B cell (primary cell): ENCODE data around the gene FGF6. TPM values are rescaled to one million over a fixed set of nuclear protein-coding genes. Genes with fewer than 3 reads are reported as not detected.
"Not testable (repeated sequence)": the region's sequence is repeated elsewhere in the genome, so short reads cannot be mapped to it uniquely, and the experiment has no call there.

Experiments used
- ATAC-seq: fragments of 200-7000 bp; cut with Tn5 transposase; one replicate; pipeline ENCODE4 v1.10.0; 2021; ENCODE audit warnings: low read depth, mild to moderate bottlenecking, moderate number of reproducible peaks, moderate library complexity
- CTCF ChIA-PET: fragments of 350-600 bp; sonication (Branson Sonifier 250); formaldehyde crosslinking; loops from one replicate; lab custom pipeline; 2021; ENCODE audit warnings: antibody characterized with exemption, inconsistent platforms; lab: Charles Lee
- POLR2A ChIA-PET: fragments of 350-600 bp; sonication (Branson Sonifier 250); formaldehyde crosslinking; loops from one replicate; lab custom pipeline; 2021; ENCODE audit warnings: antibody characterized with exemption; lab: Charles Lee
- DNase-seq: peaks from one replicate; pipeline ENCODE4 v3.0.0; 2013
- H2AFZ ChIP-seq: 2 replicates; pipeline ENCODE4 v1.6.1; 2012; ENCODE audit warnings: mild to moderate bottlenecking, low read depth, low read length; ENCODE audit not compliant: insufficient read depth, poor library complexity, severe bottlenecking
- H3K27ac ChIP-seq, 2 donors: 1 replicate in 1 of 2; 2 replicates in 1 of 2; pipeline ENCODE4 v1.5.1; 2012 to 2013; ENCODE audit warnings: low read length in 2 of 2, mild to moderate bottlenecking in 2 of 2, moderate library complexity in 1 of 2
- H3K27me3 ChIP-seq, 4 experiments: fragments of 200-600 bp in 1 of 4; sonication (generic) in 1 of 4; replicated peaks in 1 of 4; 1 replicate in 2 of 4; 2 replicates in 2 of 4; pipeline versions ENCODE4 v1.6.1 to v1.7.0; 2013 to 2016; ENCODE audit warnings: low read length in 3 of 4, mild to moderate bottlenecking in 2 of 4, mixed read lengths in 1 of 4, moderate library complexity in 1 of 4; ENCODE audit not compliant: insufficient read depth in 4 of 4, control insufficient read depth in 3 of 4; ENCODE audit errors: control extremely low read depth in 1 of 4
- H3K36me3 ChIP-seq, 2 experiments: replicated peaks in 1 of 2; 1 replicate in 1 of 2; 2 replicates in 1 of 2; pipeline versions ENCODE4 v1.6.1 to v1.7.1; 2013; ENCODE audit warnings: low read length in 1 of 2; ENCODE audit not compliant: insufficient read depth in 2 of 2, control insufficient read depth in 1 of 2; ENCODE audit errors: control extremely low read depth in 1 of 2, extremely low read depth in 1 of 2
- H3K4me1 ChIP-seq, 2 donors: fragments of 200-600 bp in 1 of 2; sonication (generic) in 1 of 2; 1 replicate in 1 of 2; 2 replicates in 1 of 2; pipeline versions ENCODE4 v1.5.1 to v1.6.1; 2013 to 2017; ENCODE audit warnings: low read length in 2 of 2; ENCODE audit not compliant: control insufficient read depth in 2 of 2, insufficient read depth in 2 of 2
- H3K4me2 ChIP-seq: replicated peaks from 2 replicates; pipeline ENCODE3; 2012; ENCODE audit warnings: mild to moderate bottlenecking, low read depth, low read length; ENCODE audit not compliant: poor library complexity, severe bottlenecking
- H3K4me3 ChIP-seq, 5 experiments: fragments of 200-600 bp in 1 of 5; sonication (generic) in 1 of 5; 1 replicate in 3 of 5; 2 replicates in 2 of 5; pipeline versions ENCODE4 v1.5.1 to v1.7.0; 2011 to 2016; ENCODE audit warnings: low read length in 4 of 5, mild to moderate bottlenecking in 4 of 5, low read depth in 2 of 5, control low read depth in 1 of 5, moderate library complexity in 1 of 5; ENCODE audit not compliant: insufficient read depth in 1 of 5; ENCODE audit errors: control extremely low read depth in 1 of 5, extremely low read depth in 1 of 5
- H3K79me2 ChIP-seq: fragments of 200-600 bp; sonication (generic); one replicate; pipeline ENCODE4 v1.6.0; 2016; ENCODE audit warnings: low read length; ENCODE audit not compliant: control insufficient read depth, insufficient read depth
- H3K9ac ChIP-seq: fragments of 200-600 bp; sonication (generic); 2 replicates; pipeline ENCODE4 v1.6.1; 2017; ENCODE audit warnings: mild to moderate bottlenecking, low read length, moderate library complexity
- H3K9me3 ChIP-seq, 3 donors: one replicate each; pipeline versions ENCODE4 v1.6.1 to v1.7.1; 2013; ENCODE audit warnings: low read length in 2 of 3; ENCODE audit not compliant: control insufficient read depth in 2 of 3, insufficient read depth in 1 of 3; ENCODE audit errors: control extremely low read depth in 1 of 3
- H4K20me1 ChIP-seq: 2 replicates; pipeline ENCODE4 v1.6.0; 2012; ENCODE audit warnings: mild to moderate bottlenecking, low read length; ENCODE audit not compliant: insufficient read depth, control insufficient read depth, poor library complexity, severe bottlenecking
- H3K27ac Mint-ChIP-seq: one replicate; pipeline ENCODE4 v1.8.0; 2021; ENCODE audit warnings: mixed read lengths
- H3K27me3 Mint-ChIP-seq: one replicate; pipeline ENCODE4 v1.8.0; 2021; ENCODE audit warnings: mixed read lengths
- H3K4me1 Mint-ChIP-seq: one replicate; pipeline ENCODE4 v1.8.0; 2021; ENCODE audit warnings: mixed read lengths
- H3K4me3 Mint-ChIP-seq: one replicate; pipeline ENCODE4 v1.8.0; 2021; ENCODE audit warnings: mixed read lengths
- H3K9me3 Mint-ChIP-seq: one replicate; pipeline ENCODE4 v1.8.0; 2022; ENCODE audit warnings: mixed read lengths; ENCODE audit not compliant: insufficient read depth
- CTCF ChIP-seq: fragments of 200-600 bp; IDR thresholded peaks from one replicate; pipeline ENCODE4 v1.8.0; 2022; ENCODE audit warnings: antibody characterized with exemption, mild to moderate bottlenecking
- EZH2 ChIP-seq: IDR thresholded peaks from 2 replicates; pipeline ENCODE4 v1.6.1; 2012; ENCODE audit warnings: borderline replicate concordance, low read depth, mild to moderate bottlenecking, moderate library complexity, low read length; ENCODE audit not compliant: insufficient read depth, poor library complexity, severe bottlenecking
- WGBS: methylation state at CpG from one replicate; pipeline ENCODE4 v1.1.5; 2013; ENCODE audit warnings: missing lambda C conversion rate; ENCODE audit not compliant: insufficient coverage; 5-methylcytosine and 5-hydroxymethylcytosine counted together
- intact Hi-C: fragments of 100-400 bp; cut with micrococcal nuclease; formaldehyde crosslinking; loops from one replicate; pipeline ENCODE4 v1.10.0; 2022
- polyA plus RNA-seq: library from polyadenylated mRNA; depleted of rRNA; stranded (reverse); fragments of >200 nt; gene quantifications from 2 replicates; pipeline ENCODE4 v1.2.3, GENCODE V29; 2012
- total RNA-seq, 2 donors: library from RNA; stranded (reverse); fragments of 120-200 nt in 1 of 2; gene quantifications; 1 replicate in 1 of 2; 2 replicates in 1 of 2; pipeline versions ENCODE4 v1.2.3 to v1.2.4, GENCODE V29; 2013 to 2022

FGF6 gene
- total and polyA plus RNA-seq, 2 donors (not counting 1 experiment from before 2014, with no cell fraction given): not detected

- Mint-ChIP-seq H3K4me3 (no peak overlapping the region), H3K9me3 (no peaks in the 10 kb centered on the region), H3K27ac (no peak overlapping the region), H3K27me3 (no peaks in the 10 kb centered on the region), H3K4me1 (no peaks in the 10 kb centered on the region)
- ATAC-seq: no peak
- H3K4me3 ChIP-seq: no peak overlapping the region
- POLR2A ChIA-PET: no interaction called here
- H3K27me3 ChIP-seq: no peaks in the 10 kb centered on the region
- no peak for DNase-seq
- H2AFZ ChIP-seq: no peak overlapping the region
- H3K79me2 ChIP-seq: no peaks in the 10 kb centered on the region
- no peak overlapping the region for H3K27ac ChIP-seq
- no peak overlapping the region for H3K4me2 ChIP-seq
- H3K36me3 ChIP-seq: no peaks in the 10 kb centered on the region
- CTCF ChIA-PET: no interaction called here
- intact Hi-C loops: no loop called here
- H4K20me1 ChIP-seq: no peaks in the 10 kb centered on the region
- no peak for TF ChIP-seq CTCF
- TF ChIP-seq EZH2: no peak
- H3K9me3 ChIP-seq: no peaks in the 10 kb centered on the region
- no peaks in the 10 kb centered on the region for H3K4me1 ChIP-seq
- no peak overlapping the region for H3K9ac ChIP-seq
Observed at GRCh38 chr12:4468994-4469393, 23.4 kb upstream of the FGF6 start.

GRCh38 chr12:4460761-4461160 lies 15.1 kb upstream of the FGF6 start:
- ChIA-PET CTCF (no interaction called here), POLR2A (no interaction called here)
- H3K9ac ChIP-seq: no peak overlapping the region
- WGBS: no CpG with 5 or more reads among the region's 4 CpGs
- DNase-seq (no peak), ATAC-seq (no peak)
- no peak overlapping the region for H3K4me3 ChIP-seq
- H3K27me3 Mint-ChIP-seq: peaks cover 15% of the 10 kb centered on the region
- intact Hi-C loops: no loop called here
- no peak overlapping the region for H2AFZ ChIP-seq
- no peaks in the 10 kb centered on the region for H3K27me3 ChIP-seq
- H3K9me3 ChIP-seq: no peaks in the 10 kb centered on the region
- no peaks in the 10 kb centered on the region for H4K20me1 ChIP-seq
- H3K4me1 Mint-ChIP-seq: no peaks in the 10 kb centered on the region
- no peak overlapping the region for H3K4me3 Mint-ChIP-seq
- no peak overlapping the region for H3K27ac ChIP-seq
- no peaks in the 10 kb centered on the region for H3K9me3 Mint-ChIP-seq
- no peaks in the 10 kb centered on the region for H3K79me2 ChIP-seq
- H3K36me3 ChIP-seq: no peaks in the 10 kb centered on the region
- H3K4me1 ChIP-seq: no peaks in the 10 kb centered on the region
- no peak overlapping the region for H3K4me2 ChIP-seq
- H3K27ac Mint-ChIP-seq: no peak overlapping the region
- TF ChIP-seq CTCF: no peak
- TF ChIP-seq EZH2: no peak

- H3K9ac ChIP-seq, H4K20me1 ChIP-seq, H3K27ac ChIP-seq, H3K4me3 Mint-ChIP-seq, H3K79me2 ChIP-seq, H3K9me3 Mint-ChIP-seq, POLR2A ChIA-PET, H3K9me3 ChIP-seq, H3K36me3 ChIP-seq, intact Hi-C loops, ATAC-seq, CTCF ChIA-PET, H3K4me1 Mint-ChIP-seq, DNase-seq, H2AFZ ChIP-seq, H3K4me1 ChIP-seq, H3K4me3 ChIP-seq, H3K4me2 ChIP-seq, H3K27ac Mint-ChIP-seq: not testable (repeated sequence)
- H3K27me3 ChIP-seq: peaks cover 0 to 17% (median 4%) of the 10 kb centered on the region in 4 experiments
- WGBS: no CpG with 5 or more reads among the region's 4 CpGs
- H3K27me3 Mint-ChIP-seq: peaks cover 40% of the 10 kb centered on the region
Observed at GRCh38 chr12:4455849-4456248, 10.2 kb upstream of the FGF6 start.
